GM18868 (cell line): ENCODE results near the gene RFTN1.
A peak's percentile ranks its signal among the peaks of the same experiment; 100 is the strongest.

Source experiments
- ATAC-seq: cut with Tn5 transposase; IDR thresholded peaks from one replicate; pipeline ENCODE4 v1.9.1; 2021; ENCODE audit warnings: mild to moderate bottlenecking, moderate library complexity; ENCODE audit not compliant: unreplicated experiment

Gene RFTN1

GRCh38 chr3:16508591-16508995, 4.9 kb downstream of the RFTN1 start:
- no peak for ATAC-seq

DNA sequence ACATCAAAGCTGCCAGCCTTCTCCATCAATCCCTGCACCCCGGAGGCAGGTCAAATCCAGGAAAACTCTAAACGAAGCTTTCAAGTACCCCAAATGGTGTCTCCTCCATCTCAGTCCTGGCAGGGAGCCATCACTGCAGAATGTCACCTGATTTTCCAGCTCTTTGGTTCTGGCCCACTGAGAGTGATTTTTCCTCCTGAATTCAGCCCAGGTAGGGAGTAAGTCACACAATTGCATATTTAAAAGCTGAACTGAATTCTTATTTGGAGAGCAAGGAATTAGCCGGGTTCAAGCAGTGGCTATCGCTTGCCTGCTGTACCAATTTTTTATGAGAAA, 5.3 kb downstream of the RFTN1 start:
- ATAC-seq: no peak

- ATAC-seq: no peak
Measured at GRCh38 chr3:16507578-16508242, 5.8 kb downstream of the RFTN1 start.

DNA sequence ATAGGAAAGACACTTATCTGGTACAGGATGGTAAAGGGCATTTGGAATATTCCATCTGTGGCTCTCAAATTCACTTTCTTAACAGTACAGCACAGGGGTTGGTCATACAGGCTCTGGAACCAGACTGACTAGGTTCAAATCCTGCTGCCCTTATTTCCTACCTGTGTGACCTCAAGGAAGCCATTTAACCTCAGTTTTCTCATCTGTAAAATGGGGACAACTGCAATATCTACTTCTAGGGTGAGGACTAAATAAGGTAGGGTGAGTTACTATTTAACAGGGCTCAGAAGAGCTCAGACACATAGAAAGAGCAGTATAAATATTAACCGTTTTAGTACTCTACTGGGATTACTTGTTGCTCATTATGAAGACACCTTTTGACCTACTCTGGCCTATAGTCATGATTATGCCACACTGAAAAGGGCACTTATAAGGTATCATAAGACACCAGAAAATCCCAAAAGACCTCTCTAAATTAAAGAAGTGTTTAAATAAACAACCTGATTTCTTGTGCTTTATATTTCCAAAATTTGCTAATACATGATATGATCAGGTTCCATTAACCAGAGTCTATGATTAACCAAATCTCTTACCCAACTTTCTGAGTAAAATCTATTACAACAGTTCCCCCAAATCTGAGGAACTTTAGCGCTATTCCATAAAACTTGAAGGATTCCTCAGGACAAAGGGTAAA, 6.5 kb downstream of the RFTN1 start:
- ATAC-seq: no peak

DNA sequence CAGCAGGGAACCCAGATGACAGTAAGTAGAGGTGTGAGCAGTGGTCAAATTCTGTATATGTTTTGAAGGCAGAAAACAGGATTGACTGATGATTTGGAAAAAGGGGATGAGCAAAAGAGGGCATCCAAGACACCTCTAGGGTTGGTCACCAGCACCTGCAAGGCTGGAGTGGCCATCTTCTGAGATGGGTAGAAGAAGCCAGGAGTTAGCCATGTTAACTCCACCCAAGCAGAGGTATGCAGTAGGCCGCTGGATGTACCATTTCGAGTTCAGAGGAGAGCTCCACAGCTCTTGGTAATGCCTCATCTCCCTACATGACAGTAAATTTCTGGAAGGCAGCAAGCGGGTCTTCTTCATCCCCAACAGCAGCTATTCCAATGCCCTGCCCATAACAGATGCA, 7.0 kb downstream of the RFTN1 start:
- no peak for ATAC-seq

- ATAC-seq: no peak
Measured at GRCh38 chr3:16504692-16505091, 8.8 kb downstream of the RFTN1 start.

- ATAC-seq: peak; percentile 80
Measured at GRCh38 chr3:16504242-16504641, 9.3 kb downstream of the RFTN1 start.

DNA sequence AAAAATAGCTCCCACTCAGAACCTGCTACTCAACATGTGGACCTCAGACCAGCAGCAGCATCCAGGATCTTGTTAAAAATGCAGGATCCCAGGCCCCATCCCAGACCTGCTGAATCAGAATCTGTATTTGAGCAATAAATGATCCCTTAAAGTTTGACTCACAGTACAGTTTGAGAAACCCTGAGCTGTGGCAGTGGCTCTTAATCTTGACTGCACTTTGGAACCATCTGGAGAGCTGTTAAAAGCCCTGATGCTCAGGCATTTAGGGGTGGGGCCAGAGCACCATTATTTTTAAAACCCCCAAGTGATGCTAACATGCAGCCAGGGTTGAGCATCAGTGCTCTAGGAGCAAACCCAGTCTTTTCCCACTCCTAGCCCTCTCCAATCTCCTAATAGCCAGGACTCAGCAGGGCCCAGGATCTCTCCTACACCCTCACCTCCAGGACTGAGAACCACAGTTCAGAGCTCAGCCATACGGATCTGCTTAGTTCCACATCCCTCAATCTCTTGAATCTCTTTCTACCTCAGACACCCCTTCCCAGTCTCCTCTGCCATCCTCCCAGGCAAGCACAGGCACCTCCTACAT, 10.2 kb downstream of the RFTN1 start:
- ATAC-seq: no peak

DNA sequence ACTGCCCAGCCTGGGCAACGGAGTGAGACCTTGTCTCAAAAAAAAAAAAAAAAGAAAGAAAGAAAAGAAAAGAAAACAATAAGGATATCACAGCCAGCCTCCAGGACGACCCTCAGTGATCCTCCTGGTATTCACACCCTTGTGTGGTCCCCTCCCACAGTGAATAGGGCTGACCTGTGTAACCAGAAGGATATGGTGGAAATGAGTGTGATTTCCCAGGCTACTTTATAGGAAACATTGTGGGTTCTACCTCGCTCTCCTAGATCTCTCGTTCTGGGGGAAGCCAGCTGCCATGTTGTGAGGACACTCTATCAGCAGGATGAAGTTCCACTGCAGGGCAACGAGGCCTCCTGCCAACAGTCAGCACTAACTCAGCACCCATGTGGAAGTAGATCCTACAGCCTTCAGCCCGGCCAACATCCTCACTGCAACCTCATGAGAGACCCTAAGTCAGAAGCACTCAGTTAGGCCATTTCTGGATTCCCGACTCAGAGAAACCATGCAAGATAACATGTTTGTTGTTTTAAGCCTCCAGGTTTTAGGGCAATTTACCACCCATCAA, 11.1 kb downstream of the RFTN1 start:
- no peak for ATAC-seq

GRCh38 chr3:16501376-16501775, 12.1 kb downstream of the RFTN1 start:
- ATAC-seq: no peak

GRCh38 chr3:16500911-16501310, 12.6 kb downstream of the RFTN1 start:
- ATAC-seq: no peak

DNA sequence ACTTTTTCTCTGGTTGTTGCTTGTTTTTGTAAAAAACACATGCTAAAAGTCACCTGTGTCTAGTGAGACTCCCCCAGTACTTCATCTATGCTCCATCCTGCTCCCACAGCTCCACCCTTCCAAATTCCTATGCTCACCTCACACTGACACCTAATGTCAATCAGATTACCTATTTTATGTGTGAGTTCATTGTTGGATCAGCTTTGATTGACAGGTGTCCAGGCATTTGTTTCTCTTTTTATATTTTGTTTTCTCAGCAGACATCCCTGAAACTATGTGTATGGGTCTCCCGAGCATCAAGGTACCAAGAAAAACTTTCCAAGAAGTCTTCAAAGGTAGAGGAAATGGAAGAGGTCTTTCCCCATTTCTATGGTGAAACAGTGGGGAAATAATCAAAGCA, 13.4 kb downstream of the RFTN1 start:
- no peak for ATAC-seq

DNA sequence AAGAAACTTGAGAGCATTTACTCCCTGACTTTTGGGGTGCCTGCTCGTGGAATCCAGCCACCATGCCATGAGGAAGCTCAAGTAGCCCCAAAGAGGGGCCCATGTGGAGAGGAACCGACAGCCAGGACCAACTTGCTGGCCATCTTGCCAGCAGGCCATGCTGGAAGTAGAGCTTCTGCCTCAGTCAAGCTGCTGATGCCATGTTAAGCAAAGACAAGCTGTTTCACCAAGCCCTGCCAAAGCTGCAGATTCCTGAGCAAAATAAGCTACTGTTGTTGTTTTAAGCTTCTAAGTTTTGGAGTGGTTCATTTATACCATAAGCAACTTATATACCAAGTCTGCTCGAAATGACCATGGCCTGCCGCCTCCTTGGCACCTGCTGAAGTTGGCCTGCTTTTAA, 14.1 kb downstream of the RFTN1 start:
- ATAC-seq: no peak

- ATAC-seq: peak; percentile 37
Measured at GRCh38 chr3:16498130-16498890, 15.2 kb downstream of the RFTN1 start.

- peak; percentile 72 for ATAC-seq
Measured at GRCh38 chr3:16496408-16497222, 16.9 kb downstream of the RFTN1 start.

- ATAC-seq: peak; percentile 24
Measured at GRCh38 chr3:16496008-16496407, 17.5 kb downstream of the RFTN1 start.

GRCh38 chr3:16494814-16495431, 18.6 kb downstream of the RFTN1 start:
- no peak for ATAC-seq

DNA sequence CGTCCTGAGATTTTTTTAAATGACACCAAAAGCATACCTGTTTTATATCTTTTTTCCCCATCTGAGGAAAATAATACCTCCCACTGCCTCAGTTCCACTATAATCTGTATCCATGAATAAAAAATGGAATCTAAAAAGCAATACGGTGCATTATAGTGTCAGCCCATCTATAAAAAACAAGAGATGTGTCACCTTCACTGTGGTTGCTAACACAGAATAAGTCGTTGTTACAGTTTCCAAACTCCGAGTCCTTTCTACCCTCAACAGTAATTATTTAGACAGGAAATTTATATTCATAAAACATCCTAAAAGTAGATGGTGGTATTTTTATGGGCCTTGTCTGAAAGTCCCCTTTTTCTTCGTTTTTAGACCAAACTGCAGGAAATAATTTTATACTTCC, 19.4 kb downstream of the RFTN1 start:
- ATAC-seq: no peak

GRCh38 chr3:16490062-16490619, 23.4 kb downstream of the RFTN1 start:
- ATAC-seq: no peak
